AG09309 (cell line): ENCODE data around the gene LRP2.

Source experiments
- DNase-seq: peaks from one replicate; pipeline ENCODE4 v3.0.0-alpha.2; 2010; ENCODE audit warnings: low read depth
- H3K4me3 ChIP-seq: 2 replicates; pipeline ENCODE4 v1.5.1; 2011; ENCODE audit warnings: mild to moderate bottlenecking, low read depth, low read length, moderate library complexity; ENCODE audit not compliant: control insufficient read depth
- TF ChIP-seq, protein P1 (sequence below): IDR thresholded peaks from 2 replicates; pipeline ENCODE4 v1.5.1; 2011; ENCODE audit warnings: mild to moderate bottlenecking, low read depth, low read length, inconsistent platforms; ENCODE audit not compliant: insufficient read depth, control insufficient read depth; ENCODE audit errors: missing control alignments

LRP2 gene

GRCh38 chr2:169302364-169302763, 60.0 kb downstream of the LRP2 start:
- TF ChIP-seq, protein P1, sequence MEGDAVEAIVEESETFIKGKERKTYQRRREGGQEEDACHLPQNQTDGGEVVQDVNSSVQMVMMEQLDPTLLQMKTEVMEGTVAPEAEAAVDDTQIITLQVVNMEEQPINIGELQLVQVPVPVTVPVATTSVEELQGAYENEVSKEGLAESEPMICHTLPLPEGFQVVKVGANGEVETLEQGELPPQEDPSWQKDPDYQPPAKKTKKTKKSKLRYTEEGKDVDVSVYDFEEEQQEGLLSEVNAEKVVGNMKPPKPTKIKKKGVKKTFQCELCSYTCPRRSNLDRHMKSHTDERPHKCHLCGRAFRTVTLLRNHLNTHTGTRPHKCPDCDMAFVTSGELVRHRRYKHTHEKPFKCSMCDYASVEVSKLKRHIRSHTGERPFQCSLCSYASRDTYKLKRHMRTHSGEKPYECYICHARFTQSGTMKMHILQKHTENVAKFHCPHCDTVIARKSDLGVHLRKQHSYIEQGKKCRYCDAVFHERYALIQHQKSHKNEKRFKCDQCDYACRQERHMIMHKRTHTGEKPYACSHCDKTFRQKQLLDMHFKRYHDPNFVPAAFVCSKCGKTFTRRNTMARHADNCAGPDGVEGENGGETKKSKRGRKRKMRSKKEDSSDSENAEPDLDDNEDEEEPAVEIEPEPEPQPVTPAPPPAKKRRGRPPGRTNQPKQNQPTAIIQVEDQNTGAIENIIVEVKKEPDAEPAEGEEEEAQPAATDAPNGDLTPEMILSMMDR = no peak
- no peak overlapping the region for H3K4me3 ChIP-seq
- DNase-seq = no peak

DNA sequence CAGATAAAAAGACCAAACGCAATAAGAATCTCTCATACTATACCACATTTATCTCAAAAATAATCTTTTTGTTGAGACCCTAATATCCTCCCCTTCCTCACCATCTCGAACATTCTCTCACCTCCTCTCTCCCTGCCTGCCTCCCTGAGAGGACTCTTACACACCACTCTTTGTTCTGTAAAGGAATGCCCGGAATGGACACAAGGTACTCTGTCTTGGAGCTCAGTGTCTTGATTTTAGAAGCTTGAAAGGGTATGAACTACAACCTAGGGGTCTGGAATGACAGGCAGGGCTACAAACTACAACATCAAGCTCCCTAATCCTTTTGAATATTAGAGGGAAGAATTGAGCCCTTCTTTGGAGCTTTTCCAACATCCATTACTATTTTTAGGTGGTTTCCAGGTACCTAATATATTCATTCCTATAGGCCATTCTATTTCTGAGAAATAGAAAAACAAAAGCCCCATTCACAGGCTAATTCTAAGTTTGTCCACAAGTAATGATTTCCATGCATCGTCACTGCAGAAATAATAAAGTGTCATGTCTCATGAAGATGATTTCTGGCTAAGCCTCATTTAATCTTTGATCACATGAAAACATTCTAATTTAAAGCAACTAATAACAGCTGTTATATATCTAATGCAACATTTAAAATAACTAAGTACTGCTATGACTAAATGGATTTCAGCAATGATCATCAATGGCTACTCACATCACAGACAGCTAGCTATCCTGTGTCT, 60.6 kb downstream of the LRP2 start:
- TF ChIP-seq, protein P1 = no peak
- H3K4me3 ChIP-seq = no peak overlapping the region
- no peak for DNase-seq

- DNase-seq = no peak
- TF ChIP-seq, protein P1 = no peak
These were observed 61.5 kb downstream of the LRP2 start for GRCh38 chr2:169300636-169301530.

GRCh38 chr2:169298007-169298406, 64.3 kb downstream of the LRP2 start:
- DNase-seq = no peak
- TF ChIP-seq, protein P1 = no peak
- H3K4me3 ChIP-seq = no peak overlapping the region

More at GRCh38 chr2:169300636-169301530, 61.5 kb downstream of the LRP2 start:
- no peak overlapping the region for H3K4me3 ChIP-seq

GRCh38 chr2:169294001-169294675, 68.2 kb downstream of the LRP2 start:
- TF ChIP-seq, protein P1 = no peak
- DNase-seq = no peak
- H3K4me3 ChIP-seq = no peak overlapping the region

- no peak overlapping the region for H3K4me3 ChIP-seq
- DNase-seq = no peak
- TF ChIP-seq, protein P1 = no peak
These were observed 70.8 kb downstream of the LRP2 start for GRCh38 chr2:169291517-169291916.
